Uterus (tissue), 4 donors: Measurements from ENCODE around the gene ETS1. TPM values are rescaled to one million over a fixed set of nuclear protein-coding genes. Genes with fewer than 3 reads are reported as not detected.

Experiments
- DNase-seq, 2 donors: peaks; one replicate each; pipeline ENCODE4 v3.0.0-alpha.2; 2019 to 2020
- H3K27ac ChIP-seq, 2 donors: fragments of 200-600 bp; sonication (generic); 1 replicate in 1 of 2; 2 replicates in 1 of 2; pipeline ENCODE4 v1.5.1; 2016 to 2018
- H3K27me3 ChIP-seq, 2 donors: fragments of 200-600 bp; sonication (generic); one replicate each; pipeline ENCODE4 v1.5.1; 2018 to 2019; ENCODE audit warnings: control low read depth in 1 of 2
- H3K36me3 ChIP-seq, 2 donors: fragments of 200-600 bp; sonication (generic); one replicate each; pipeline ENCODE4 v1.5.1; 2019; ENCODE audit warnings: control low read depth in 1 of 2
- H3K4me1 ChIP-seq, 2 donors: fragments of 200-600 bp; sonication (generic); one replicate each; pipeline ENCODE4 v1.5.1; 2018 to 2019; ENCODE audit warnings: control low read depth in 1 of 2
- H3K4me3 ChIP-seq, 2 donors: fragments of 200-600 bp; sonication (generic); 1 replicate in 1 of 2; 2 replicates in 1 of 2; pipeline ENCODE4 v1.5.1; 2018 to 2019; ENCODE audit warnings: mild to moderate bottlenecking in 1 of 2
- H3K9me3 ChIP-seq, 2 donors: fragments of 200-600 bp; sonication (generic); one replicate each; pipeline ENCODE4 v1.5.1; 2019; ENCODE audit warnings: control low read depth in 1 of 2
- POLR2A ChIP-seq, 2 donors: fragments of 450-650 bp; IDR thresholded peaks; one replicate each; pipeline ENCODE4 v1.6.1; 2016; ENCODE audit warnings: antibody characterized with exemption in 2 of 2, mild to moderate bottlenecking in 1 of 2, moderate library complexity in 1 of 2
- intact Hi-C: fragments of 100-400 bp; cut with DNase I; formaldehyde crosslinking; loops from one replicate; pipeline ENCODE4 v1.15.1; 2023; ENCODE audit warnings: low total_unique reads
- total RNA-seq, 4 donors: library from RNA; depleted of rRNA in 3 of 4; stranded (reverse); fragments of >200 nt in 3 of 4; gene quantifications; one replicate each; pipeline versions ENCODE4 v1.1.0 to v1.2.4, GENCODE V29; 2014 to 2023
- TF ChIP-seq, protein P1 (sequence below), 4 experiments: fragments of 200-600 bp in 2 of 4; fragments of 450-650 bp in 2 of 4; sonication (generic) in 2 of 4; IDR thresholded peaks; one replicate each; pipeline ENCODE4 v1.5.1; 2016 to 2019; ENCODE audit warnings: antibody characterized with exemption in 4 of 4, mild to moderate bottlenecking in 2 of 4, moderate library complexity in 1 of 4
- donor health status: DM: yes; HTN: yes; CAD: no.

Gene ETS1
- total RNA-seq, 4 donors from 2014 or later, result 24.1 to 80.9 (median 58.3) TPM

DNA sequence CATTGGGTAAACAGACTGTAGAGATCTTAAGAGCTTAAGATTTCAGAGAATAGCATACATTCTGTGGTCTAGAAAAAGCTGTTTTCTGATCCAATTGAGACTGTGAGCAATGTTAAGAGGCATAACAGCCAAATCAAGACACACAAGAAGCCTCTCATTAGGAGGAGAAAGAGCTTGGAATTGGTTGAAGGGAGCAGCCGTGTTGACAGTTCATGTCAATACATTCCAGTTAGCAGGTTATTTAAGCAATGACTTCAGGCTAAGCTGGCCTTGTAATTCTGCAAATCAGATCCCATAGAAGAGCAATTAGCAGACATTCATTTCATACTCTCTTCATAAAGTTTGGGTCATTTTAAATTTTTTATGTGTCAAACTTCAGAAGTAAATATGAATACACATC is 50.9 kb downstream of the ETS1 start:
- intact Hi-C loops, result no loop called here
- H3K27me3 ChIP-seq, result no peaks in the 10 kb centered on the region
- H3K4me1 ChIP-seq, result no peaks in the 10 kb centered on the region
- no peak overlapping the region for H3K4me3 ChIP-seq
- no peaks in the 10 kb centered on the region for H3K36me3 ChIP-seq
- no peaks in the 10 kb centered on the region for H3K9me3 ChIP-seq
- no peak for DNase-seq
- no peak overlapping the region for H3K27ac ChIP-seq
- TF ChIP-seq POLR2A (IDR thresholded peaks at IDR 0.05), result no peak
- TF ChIP-seq, protein P1, sequence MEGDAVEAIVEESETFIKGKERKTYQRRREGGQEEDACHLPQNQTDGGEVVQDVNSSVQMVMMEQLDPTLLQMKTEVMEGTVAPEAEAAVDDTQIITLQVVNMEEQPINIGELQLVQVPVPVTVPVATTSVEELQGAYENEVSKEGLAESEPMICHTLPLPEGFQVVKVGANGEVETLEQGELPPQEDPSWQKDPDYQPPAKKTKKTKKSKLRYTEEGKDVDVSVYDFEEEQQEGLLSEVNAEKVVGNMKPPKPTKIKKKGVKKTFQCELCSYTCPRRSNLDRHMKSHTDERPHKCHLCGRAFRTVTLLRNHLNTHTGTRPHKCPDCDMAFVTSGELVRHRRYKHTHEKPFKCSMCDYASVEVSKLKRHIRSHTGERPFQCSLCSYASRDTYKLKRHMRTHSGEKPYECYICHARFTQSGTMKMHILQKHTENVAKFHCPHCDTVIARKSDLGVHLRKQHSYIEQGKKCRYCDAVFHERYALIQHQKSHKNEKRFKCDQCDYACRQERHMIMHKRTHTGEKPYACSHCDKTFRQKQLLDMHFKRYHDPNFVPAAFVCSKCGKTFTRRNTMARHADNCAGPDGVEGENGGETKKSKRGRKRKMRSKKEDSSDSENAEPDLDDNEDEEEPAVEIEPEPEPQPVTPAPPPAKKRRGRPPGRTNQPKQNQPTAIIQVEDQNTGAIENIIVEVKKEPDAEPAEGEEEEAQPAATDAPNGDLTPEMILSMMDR (IDR thresholded peaks at IDR 0.05), result no peak

DNA sequence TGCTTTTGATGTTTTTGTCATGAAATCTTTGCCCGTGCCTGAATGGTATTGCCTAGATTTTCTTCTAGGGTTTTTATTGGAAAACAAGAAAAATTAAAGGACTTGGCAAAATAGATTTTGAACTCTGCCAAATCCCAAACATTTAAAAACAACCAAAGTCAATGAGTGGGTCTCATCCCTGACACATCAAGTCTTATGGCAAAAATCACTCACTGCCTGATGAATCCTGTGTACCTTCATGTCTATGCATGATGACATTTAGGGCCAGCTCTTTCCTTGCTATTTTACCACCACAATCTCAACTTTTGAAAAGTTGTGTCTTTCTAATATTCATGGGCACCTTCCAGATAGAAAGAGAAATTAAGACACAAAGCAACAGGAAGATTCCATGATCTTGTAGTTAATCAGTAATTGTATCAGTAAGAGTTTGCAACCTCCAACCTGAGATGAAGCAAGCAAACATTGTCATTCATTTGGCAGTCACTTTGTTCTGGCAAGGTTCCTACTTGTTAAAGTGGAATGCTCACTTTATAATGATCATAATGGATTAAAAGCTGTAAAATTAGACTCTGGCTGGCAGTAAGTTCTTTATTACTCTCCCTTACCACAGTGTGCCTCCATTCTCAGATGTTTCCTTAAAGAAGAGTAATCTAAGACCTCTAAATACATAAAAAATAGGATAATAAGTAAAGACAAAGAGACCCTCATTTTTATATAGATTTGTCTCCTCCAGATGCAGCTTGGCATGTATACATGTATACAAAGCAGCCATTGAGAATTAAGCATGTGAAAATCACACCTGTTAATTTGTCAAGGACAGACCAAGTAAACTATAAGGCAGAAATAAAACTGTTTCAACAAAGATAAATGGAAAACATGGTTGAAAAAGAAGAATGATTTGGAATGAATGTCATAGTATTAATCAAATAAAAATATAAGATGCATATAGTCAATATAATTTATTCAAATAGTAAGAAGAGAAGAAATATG is 51.6 kb downstream of the ETS1 start:
- Histone ChIP-seq H3K36me3 (no peaks in the 10 kb centered on the region), H3K4me3 (no peak overlapping the region), H3K27ac (no peak overlapping the region), H3K4me1 (no peaks in the 10 kb centered on the region), H3K9me3 (no peaks in the 10 kb centered on the region), H3K27me3 (no peaks in the 10 kb centered on the region)
- no peak for TF ChIP-seq POLR2A (IDR thresholded peaks at IDR 0.05)
- TF ChIP-seq, protein P1 (IDR thresholded peaks at IDR 0.05), result no peak
- DNase-seq, result no peak
- intact Hi-C loops, result no loop called here

DNA sequence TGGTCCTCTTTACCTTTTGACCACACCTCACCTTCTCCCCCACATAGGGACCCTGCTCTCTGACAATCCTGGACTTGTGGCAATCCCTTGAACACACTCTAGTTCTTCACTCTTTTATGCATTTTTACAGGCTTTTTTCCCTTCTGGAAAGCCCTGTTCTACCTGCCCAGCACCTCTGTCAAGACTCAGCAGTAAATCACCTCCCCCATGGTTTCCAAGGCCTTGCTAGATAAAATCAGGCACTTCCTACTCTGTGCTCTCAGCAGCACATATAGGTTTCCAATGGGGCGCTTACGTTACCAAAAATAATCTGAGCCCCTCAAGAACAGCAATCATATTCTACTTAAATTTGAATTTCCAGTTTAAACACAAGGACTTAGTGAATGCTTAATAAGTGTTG is 53.9 kb downstream of the ETS1 start:
- DNase-seq, result no peak
- no peak for TF ChIP-seq POLR2A (IDR thresholded peaks at IDR 0.05)
- TF ChIP-seq, protein P1 (IDR thresholded peaks at IDR 0.05), result no peak
- intact Hi-C loops, result no loop called here
- H3K4me3 ChIP-seq, result no peak overlapping the region
- no peaks in the 10 kb centered on the region for H3K9me3 ChIP-seq
- no peaks in the 10 kb centered on the region for H3K36me3 ChIP-seq
- no peak overlapping the region for H3K27ac ChIP-seq
- H3K4me1 ChIP-seq, result no peaks in the 10 kb centered on the region
- H3K27me3 ChIP-seq, result no peaks in the 10 kb centered on the region

DNA sequence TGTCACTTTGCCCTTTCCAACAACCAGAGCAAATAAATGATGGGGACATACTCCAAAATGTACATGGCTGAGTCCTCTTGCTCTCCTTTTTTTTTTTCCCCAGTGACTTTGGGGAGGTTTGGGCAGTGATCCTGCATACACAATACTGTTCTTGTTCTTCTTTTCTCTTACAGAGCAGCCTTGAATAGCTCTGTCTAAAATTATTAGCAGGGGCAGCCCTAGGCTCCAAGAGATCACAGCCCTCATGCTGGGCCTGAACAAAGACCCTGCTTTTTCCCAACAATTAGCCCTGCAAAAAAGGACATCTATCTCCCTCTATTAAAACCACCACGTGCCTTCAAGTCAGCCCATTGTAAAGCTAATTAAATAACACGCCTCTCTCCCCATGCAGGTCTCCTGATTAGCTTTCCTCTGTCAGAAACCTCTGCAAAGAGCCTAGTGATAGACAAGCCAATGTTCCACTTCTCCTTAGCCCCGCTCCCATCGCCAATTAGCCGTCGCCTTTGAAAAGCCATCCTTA is 54.7 kb downstream of the ETS1 start:
- TF ChIP-seq, protein P1 (IDR thresholded peaks at IDR 0.05), result no peak
- TF ChIP-seq POLR2A (IDR thresholded peaks at IDR 0.05), result no peak
- no peak overlapping the region for H3K4me3 ChIP-seq
- no peaks in the 10 kb centered on the region for H3K27me3 ChIP-seq
- no peak overlapping the region for H3K27ac ChIP-seq
- H3K36me3 ChIP-seq, result no peaks in the 10 kb centered on the region
- no peak for DNase-seq
- H3K4me1 ChIP-seq, result no peaks in the 10 kb centered on the region
- intact Hi-C loops, result no loop called here
- H3K9me3 ChIP-seq, result no peaks in the 10 kb centered on the region

DNA sequence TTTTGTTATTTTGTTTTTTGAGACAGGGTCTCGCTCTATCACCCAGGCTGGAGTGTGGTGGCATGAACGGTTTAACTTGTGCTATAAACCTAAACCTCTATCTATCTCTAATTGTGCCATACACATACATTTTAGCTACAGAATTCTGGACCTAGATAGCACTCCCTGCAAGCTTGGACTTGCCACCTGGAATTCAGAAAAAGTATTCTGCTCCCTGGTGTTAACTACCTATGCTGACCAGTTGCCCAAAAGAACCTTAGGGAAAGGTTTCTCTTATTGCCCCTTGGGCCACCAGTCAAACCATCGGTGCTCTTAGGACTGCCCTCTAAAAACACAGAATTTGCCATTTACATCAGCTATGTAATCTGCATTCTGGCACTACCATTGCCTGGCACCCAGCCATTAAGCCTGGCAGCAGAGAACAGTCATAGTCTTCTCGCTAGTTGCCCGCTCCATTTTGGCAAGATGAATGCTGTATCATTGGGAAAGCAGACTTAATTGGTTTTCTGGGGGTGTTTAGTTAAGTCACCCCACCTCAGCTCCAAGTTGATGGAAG is 55.3 kb downstream of the ETS1 start:
- no peaks in the 10 kb centered on the region for H3K4me1 ChIP-seq
- no peak for DNase-seq
- no peaks in the 10 kb centered on the region for H3K27me3 ChIP-seq
- no peaks in the 10 kb centered on the region for H3K9me3 ChIP-seq
- no peak overlapping the region for H3K27ac ChIP-seq
- no peaks in the 10 kb centered on the region for H3K36me3 ChIP-seq
- no peak for TF ChIP-seq POLR2A (IDR thresholded peaks at IDR 0.05)
- TF ChIP-seq, protein P1 (IDR thresholded peaks at IDR 0.05), result no peak
- intact Hi-C loops, result no loop called here
- no peak overlapping the region for H3K4me3 ChIP-seq
